Vagina (tissue), 2 donors: ENCODE measurements around the gene SLC25A43.
"Not testable (repeated sequence)": the region's sequence is repeated elsewhere in the genome, so short reads cannot be mapped to it uniquely, and the experiment has no call there.

Experiments used
- CTCF ChIP-seq, 3 experiments: fragments of 450-650 bp in 2 of 3; fragments of 200-600 bp in 1 of 3; sonication (generic) in 1 of 3; IDR thresholded peaks; one replicate each; pipeline ENCODE4 v1.5.1; 2017 to 2019; ENCODE audit warnings: antibody characterized with exemption in 3 of 3, mild to moderate bottlenecking in 2 of 3, moderate library complexity in 2 of 3
- POLR2A ChIP-seq, 2 donors: fragments of 450-650 bp; IDR thresholded peaks; one replicate each; pipeline ENCODE4 v1.6.1; 2017; ENCODE audit warnings: antibody characterized with exemption in 2 of 2, mild to moderate bottlenecking in 2 of 2, moderate library complexity in 2 of 2
- POLR2AphosphoS5 ChIP-seq, 2 donors: sonication (generic); formaldehyde crosslinking; IDR thresholded peaks; one replicate each; pipeline ENCODE4 v1.9.0; 2017; ENCODE audit warnings: antibody characterized with exemption in 2 of 2, mild to moderate bottlenecking in 2 of 2, low read depth in 1 of 2; ENCODE audit not compliant: insufficient read depth in 1 of 2

GRCh38 chrX:119493851-119494495, 94.8 kb downstream of the SLC25A43 start:
- TF ChIP-seq CTCF (IDR thresholded peaks at IDR 0.05); POLR2AphosphoS5 (IDR thresholded peaks at IDR 0.05; ENCODE audit: insufficient read depth in 1 of 2, low read depth in 1 of 2); POLR2A (IDR thresholded peaks at IDR 0.05): not testable (repeated sequence)
